ENCODE measurements around the gene TMPRSS13.
"Not testable (repeated sequence)": the region's sequence is repeated elsewhere in the genome, so short reads cannot be mapped to it uniquely, and the experiment has no call there.

Gene TMPRSS13

DNA sequence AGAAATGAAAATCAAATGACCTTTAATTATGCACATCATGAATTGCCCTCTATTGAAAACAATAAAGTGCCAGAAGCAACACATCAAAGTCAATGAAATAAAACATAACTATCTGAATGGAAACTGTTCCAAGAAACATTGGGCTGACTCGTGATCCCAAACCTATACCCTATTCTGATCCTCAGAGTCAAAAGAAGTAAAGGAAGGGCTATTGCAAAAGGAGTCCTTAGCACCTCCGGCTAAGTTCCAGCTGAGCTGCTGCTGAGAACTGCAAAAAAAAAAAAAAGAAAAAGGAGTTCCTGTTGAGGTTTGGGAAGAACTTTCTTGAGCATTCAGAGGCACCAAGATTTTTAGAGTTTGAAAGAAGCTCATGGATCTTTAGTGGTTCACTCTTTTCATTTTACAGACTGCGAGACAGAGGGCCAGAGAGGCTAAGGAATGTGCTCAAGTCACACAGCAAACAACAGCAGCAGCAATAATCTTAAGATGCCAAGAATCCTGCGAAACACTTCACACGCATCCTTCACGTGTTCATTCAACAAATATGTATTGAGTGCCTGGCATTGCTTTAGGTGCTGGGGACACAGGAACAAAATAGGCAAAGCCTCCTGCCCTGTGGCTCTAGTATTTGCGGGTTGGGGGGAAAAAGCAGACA is 841 bp upstream of the TMPRSS13 start:
- DNase-seq (ENCODE audit: low read depth): no peak
- no peak overlapping the region for H3K4me3 ChIP-seq (ENCODE audit: low read depth, low read length)
- TF ChIP-seq, protein P1, sequence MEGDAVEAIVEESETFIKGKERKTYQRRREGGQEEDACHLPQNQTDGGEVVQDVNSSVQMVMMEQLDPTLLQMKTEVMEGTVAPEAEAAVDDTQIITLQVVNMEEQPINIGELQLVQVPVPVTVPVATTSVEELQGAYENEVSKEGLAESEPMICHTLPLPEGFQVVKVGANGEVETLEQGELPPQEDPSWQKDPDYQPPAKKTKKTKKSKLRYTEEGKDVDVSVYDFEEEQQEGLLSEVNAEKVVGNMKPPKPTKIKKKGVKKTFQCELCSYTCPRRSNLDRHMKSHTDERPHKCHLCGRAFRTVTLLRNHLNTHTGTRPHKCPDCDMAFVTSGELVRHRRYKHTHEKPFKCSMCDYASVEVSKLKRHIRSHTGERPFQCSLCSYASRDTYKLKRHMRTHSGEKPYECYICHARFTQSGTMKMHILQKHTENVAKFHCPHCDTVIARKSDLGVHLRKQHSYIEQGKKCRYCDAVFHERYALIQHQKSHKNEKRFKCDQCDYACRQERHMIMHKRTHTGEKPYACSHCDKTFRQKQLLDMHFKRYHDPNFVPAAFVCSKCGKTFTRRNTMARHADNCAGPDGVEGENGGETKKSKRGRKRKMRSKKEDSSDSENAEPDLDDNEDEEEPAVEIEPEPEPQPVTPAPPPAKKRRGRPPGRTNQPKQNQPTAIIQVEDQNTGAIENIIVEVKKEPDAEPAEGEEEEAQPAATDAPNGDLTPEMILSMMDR (IDR thresholded peaks at IDR 0.05; ENCODE audit: low read depth, low read length, missing control alignments): no peak

DNA sequence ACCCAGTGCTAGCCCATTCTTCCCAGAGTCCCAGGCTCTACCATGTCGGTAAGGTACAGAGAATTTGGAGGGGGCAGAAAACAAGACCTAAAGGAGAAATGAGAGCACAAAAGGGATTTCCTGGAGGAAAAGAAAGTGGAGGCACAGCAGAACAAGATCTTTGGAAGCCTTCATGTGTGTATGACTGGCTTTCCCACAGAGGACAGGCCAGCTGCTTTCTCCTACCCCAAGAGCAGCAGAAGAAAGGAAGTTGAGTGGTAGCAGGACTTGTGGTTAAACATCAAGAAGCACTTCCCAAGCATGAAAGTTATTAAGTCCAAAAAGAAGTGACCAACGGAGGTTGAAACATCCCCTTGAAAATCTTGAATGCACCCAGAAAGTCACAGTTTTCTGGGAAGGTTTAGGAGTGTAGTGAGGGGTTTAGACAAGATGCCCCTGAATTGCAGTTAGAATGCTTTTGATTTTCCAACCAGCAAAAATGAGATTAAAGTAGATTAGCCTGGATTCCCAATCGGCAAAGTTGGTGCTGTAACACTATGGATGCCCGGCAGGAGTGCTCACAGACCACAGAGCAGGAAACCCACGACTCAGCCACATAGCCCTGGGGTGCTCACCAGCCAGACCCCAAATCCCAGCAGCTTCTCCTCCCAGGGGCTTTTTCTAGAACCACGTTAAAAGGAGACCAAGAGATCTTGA is 608 bp downstream of the TMPRSS13 start:
- TF ChIP-seq, protein P1 (IDR thresholded peaks at IDR 0.05; ENCODE audit: low read depth, low read length, missing control alignments): peak; percentile 18
- no peak for DNase-seq (ENCODE audit: low read depth)

DNA sequence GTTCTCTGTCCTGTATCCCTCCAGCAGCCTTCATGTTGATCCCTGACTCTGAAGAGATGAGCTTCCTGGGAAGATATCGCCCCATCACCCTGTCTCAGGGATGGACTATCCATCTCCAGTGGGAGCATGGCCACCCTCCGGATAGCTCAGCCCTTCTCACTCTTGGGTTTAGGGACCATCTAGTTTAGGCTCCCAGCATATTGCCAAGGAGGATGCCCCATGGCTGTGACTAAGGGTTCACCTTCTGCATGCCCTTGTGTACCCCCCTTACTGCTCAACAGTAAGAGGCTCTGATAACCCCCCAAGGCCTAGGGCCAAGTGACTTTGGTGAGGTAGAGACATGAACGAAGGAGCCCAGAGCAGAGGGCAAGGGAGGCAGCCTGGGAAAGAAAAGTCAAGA is 1.3 kb downstream of the TMPRSS13 start:
- no peak overlapping the region for H3K4me3 ChIP-seq (ENCODE audit: low read depth, low read length)
- DNase-seq (ENCODE audit: low read depth): no peak
- TF ChIP-seq, protein P1 (IDR thresholded peaks at IDR 0.05; ENCODE audit: low read depth, low read length, missing control alignments): no peak

More for the DNA sequence above, 608 bp downstream of the TMPRSS13 start:
- no peak overlapping the region for H3K4me3 ChIP-seq (ENCODE audit: low read depth, low read length)

DNA sequence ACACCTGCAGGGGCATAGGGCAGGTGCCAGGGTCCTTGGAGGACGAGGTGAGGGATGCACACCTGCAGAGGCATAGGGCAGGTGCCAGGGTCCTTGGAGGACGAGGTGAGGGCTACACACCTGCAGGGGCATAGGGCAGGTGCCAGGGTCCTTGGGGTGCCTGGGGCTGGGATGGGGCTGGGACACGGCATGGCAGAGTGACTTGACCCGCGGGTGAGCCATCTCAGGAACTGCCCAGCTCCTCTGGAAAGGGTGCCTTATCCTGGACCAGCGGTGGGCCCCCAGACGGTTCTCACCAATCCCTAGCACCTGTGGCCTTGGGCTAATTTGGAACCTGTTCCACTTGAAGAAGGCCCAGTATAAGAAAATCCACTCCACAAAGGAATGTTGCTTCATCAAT is 3.0 kb downstream of the TMPRSS13 start:
- not testable (repeated sequence) for H3K4me3 ChIP-seq (ENCODE audit: low read depth, low read length); DNase-seq (ENCODE audit: low read depth)

DNA sequence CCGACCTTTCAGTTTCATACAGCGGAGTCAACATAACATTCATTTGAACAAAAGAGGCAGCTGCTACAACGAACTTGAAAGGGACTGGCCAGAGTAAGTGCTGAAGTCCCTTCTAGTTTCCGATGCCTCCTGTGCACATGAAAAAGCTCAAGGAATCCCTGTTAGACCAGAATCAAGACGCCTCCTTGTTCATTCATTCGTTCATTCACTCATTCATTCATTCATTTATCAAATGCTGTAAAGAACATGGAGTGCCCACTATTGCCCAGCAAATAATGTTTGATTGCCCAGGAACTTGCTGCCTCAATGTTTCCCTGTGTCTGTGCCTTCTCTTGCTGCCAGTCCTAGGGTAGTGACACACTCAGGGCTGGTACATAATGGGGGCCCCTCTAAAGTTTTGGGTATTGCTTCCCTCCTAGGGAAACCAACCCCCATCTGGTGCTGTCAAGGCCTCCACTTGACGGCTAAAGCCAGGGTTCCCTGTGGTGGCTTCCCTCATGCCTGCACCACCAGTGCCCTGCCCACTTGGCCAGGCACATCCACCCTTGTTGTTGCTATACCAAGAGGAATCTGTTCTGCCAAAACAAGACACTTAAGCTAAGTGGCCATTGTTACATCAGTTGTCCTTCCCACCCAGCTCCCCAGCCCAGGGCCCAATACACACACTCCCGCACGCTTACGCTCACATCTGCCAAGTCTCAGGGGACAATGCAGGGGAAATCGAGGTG is 3.8 kb downstream of the TMPRSS13 start:
- TF ChIP-seq, protein P1 (IDR thresholded peaks at IDR 0.05; ENCODE audit: low read depth, low read length, missing control alignments): no peak
- DNase-seq (ENCODE audit: low read depth): no peak
- no peak overlapping the region for H3K4me3 ChIP-seq (ENCODE audit: low read depth, low read length)

DNA sequence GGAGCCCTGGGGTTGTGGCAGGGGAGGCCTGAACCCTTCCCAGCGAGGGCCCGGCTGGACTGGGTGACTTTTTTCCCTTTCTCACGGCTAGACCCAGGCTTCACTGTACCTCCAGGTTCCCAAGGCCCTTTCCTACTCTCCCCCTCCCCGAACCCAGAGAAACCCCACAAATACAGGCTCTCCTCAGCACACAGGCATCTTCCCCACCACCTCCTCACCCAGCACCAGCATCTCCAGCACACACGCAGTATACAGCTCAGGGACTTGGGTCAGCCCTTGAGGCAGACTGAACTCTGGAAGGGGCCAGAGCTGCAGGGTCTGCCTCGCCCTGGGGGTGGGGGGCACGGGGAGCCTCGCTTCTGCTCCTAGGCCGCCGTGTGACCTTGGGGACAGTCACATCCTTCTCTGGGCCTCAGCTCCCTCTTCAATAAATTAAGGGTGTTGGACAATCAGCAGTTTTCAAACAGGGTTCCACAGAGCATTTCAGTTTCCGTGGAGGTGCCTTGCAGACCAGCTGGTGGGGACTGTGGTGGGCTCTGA is 4.5 kb downstream of the TMPRSS13 start:
- no peak for DNase-seq (ENCODE audit: low read depth)
- TF ChIP-seq, protein P1 (IDR thresholded peaks at IDR 0.05; ENCODE audit: low read depth, low read length, missing control alignments): no peak
- H3K4me3 ChIP-seq (ENCODE audit: low read depth, low read length): no peak overlapping the region

DNA sequence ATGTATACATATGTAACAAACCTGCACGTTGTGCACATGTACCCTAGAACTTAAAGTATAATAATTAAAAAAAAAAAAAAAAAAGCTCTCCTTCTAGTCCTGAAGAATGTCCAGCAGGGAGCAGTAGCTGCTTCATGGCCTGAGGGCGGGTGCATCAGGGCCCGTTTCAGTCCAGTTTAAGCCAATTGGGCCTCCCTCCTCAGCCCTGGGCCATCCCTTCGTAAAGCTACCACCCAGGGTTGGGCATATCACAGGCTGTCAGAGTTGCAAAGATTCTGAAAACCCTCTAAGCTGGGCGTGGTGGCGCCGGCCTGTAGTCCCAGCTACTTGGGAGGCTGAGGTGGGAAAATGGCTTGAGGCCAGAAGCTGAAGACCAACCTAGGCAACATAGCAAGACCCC is 5.4 kb downstream of the TMPRSS13 start:
- TF ChIP-seq, protein P1 (IDR thresholded peaks at IDR 0.05; ENCODE audit: low read depth, low read length, missing control alignments): no peak
- DNase-seq (ENCODE audit: low read depth): no peak

More for the DNA sequence above, 5.4 kb downstream of the TMPRSS13 start:
- no peak overlapping the region for H3K4me3 ChIP-seq (ENCODE audit: low read depth, low read length)

Measured in GM12864 (cell line).